ENCODE results near the gene SLC27A4. TPM values are rescaled to one million over a fixed set of nuclear protein-coding genes. Genes with fewer than 3 reads are reported as not detected.

Gene SLC27A4
- total and polyA plus RNA-seq, 2 of the 13 experiments (the other 11 are each of a cell fraction or from before 2014, with no cell fraction given): 10.6 to 18.8 TPM

GRCh38 chr9:128322404-128323211 is 17.7 kb upstream of the SLC27A4 start, which contains the start of the genes COQ4 and TRUB2 (continued):
- TF ChIP-seq CEBPZ (IDR thresholded peaks at IDR 0.05; ENCODE audit: low read length) (no peak), BCL3 (CRISPR knock-in tag; IDR thresholded peaks at IDR 0.05) (peak; percentile 55; the same call in 1 of the 2 replicates), MED1 (CRISPR knock-in tag; IDR thresholded peaks at IDR 0.05) (peak; percentile 73), UBTF (CRISPR knock-in tag; IDR thresholded peaks at IDR 0.05) (peak; percentile 90), NFAT5 (CRISPR knock-in tag; IDR thresholded peaks at IDR 0.05) (no peak), ZBTB7A (CRISPR knock-in tag; IDR thresholded peaks at IDR 0.05) (peak; percentile 53; the same call in 1 of the 2 replicates), CERS6 (CRISPR knock-in tag; IDR thresholded peaks at IDR 0.05) (no peak), ZNF121 (CRISPR knock-in tag; IDR thresholded peaks at IDR 0.05) (peak; percentile 78; the same call in 1 of the 2 replicates), MBD4 (IDR thresholded peaks at IDR 0.05; ENCODE audit: borderline replicate concordance, low read length) (no peak), ZBTB2 (CRISPR knock-in tag; IDR thresholded peaks at IDR 0.05; ENCODE audit: low read depth) (0 out of 2 replicates have a peak, but pooled peaks have one; percentile 27), ZNF143 (CRISPR knock-in tag; IDR thresholded peaks at IDR 0.05) (peak; percentile 71), ZNF225 (CRISPR knock-in tag; IDR thresholded peaks at IDR 0.05) (no peak), ZFP36L2 (CRISPR knock-in tag; IDR thresholded peaks at IDR 0.05) (no peak)
